ENCODE measurements around the gene CRYAA.
"Not testable (repeated sequence)": the region's sequence is repeated elsewhere in the genome, so short reads cannot be mapped to it uniquely, and the experiment has no call there.

DNA sequence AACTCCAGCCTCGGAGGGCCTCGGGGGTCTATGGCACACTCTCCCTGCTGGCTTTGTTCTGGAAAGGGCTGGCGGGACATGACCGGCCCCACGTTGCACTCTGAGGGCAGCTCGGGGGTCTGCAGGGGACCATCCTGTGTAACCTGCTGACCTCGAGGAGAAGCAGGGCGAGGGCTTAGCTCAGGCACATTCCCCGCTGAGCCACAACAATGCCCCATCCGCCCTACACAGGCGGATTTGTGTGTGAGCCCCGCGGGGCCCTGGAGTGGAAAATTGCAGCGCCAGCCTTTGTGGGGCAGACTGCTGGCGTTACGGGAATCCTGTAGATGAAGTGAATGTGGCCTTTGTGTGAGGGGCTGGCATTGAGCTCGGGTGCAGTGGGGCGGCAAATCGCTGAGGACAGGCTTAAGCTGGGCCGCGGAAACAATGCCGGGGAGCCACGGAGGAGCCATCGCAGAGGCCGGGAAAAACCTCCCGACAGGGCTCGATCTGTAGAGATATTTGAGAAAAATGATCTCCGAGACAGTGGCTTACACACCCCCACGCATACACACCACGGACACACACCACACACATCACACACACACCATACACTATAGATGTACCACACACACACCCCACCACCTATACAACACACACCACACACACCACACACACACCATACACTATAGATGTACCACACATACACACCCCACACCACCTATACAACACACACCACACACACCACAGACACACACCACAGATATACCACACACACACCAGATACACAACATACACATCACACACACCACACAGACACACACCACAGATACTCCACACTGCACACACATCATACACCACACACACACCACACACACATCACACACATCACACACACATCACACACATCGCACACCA, 9.3 kb upstream of the CRYAA start:
- TF ChIP-seq, protein P1, sequence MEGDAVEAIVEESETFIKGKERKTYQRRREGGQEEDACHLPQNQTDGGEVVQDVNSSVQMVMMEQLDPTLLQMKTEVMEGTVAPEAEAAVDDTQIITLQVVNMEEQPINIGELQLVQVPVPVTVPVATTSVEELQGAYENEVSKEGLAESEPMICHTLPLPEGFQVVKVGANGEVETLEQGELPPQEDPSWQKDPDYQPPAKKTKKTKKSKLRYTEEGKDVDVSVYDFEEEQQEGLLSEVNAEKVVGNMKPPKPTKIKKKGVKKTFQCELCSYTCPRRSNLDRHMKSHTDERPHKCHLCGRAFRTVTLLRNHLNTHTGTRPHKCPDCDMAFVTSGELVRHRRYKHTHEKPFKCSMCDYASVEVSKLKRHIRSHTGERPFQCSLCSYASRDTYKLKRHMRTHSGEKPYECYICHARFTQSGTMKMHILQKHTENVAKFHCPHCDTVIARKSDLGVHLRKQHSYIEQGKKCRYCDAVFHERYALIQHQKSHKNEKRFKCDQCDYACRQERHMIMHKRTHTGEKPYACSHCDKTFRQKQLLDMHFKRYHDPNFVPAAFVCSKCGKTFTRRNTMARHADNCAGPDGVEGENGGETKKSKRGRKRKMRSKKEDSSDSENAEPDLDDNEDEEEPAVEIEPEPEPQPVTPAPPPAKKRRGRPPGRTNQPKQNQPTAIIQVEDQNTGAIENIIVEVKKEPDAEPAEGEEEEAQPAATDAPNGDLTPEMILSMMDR (IDR thresholded peaks at IDR 0.05; ENCODE audit: low read depth, low read length), result not testable (repeated sequence)
- not testable (repeated sequence) for TF ChIP-seq EZH2phosphoT487 (IDR thresholded peaks at IDR 0.05; ENCODE audit: low read depth)

Measured in OCI-LY3 (cell line).